Measurements from ENCODE around the gene TTC22. TPM values are rescaled to one million over a fixed set of nuclear protein-coding genes. Genes with fewer than 3 reads are reported as not detected.

Gene TTC22
- total RNA-seq, 5 donors from 2014 or later (not counting 1 experiment from before 2014, with no cell fraction given): 8.4 to 21.0 (median 16.2) TPM

GRCh38 chr1:54810153-54810942 is 9.2 kb upstream of the TTC22 start:
- ATAC-seq (replicated peaks in 1 of 4): peak; percentile 75 to 91 (median 88)
- POLR2A ChIA-PET: no interaction called here
- Histone ChIP-seq H3K4me3 (ENCODE audit: control insufficient read depth in 1 of 2, extremely low read depth in 1 of 2, low read length in 1 of 2) (no peak overlapping the region), H3K9me3 (no peaks in the 10 kb centered on the region), H3K27ac (ENCODE audit: low read length) (no peak overlapping the region), H3K36me3 (ENCODE audit: control insufficient read depth in 2 of 2, extremely low read depth in 1 of 2, insufficient read depth in 1 of 2, low read length in 1 of 2) (no peaks in the 10 kb centered on the region), H3K4me1 (ENCODE audit: control insufficient read depth in 1 of 2, extremely low read depth in 1 of 2, insufficient read depth in 2 of 2, low read length in 2 of 2) (peaks cover 0 to 43% of the 10 kb centered on the region in 2 experiments), H3K27me3 (replicated peaks in 1 of 2; ENCODE audit: control insufficient read depth in 2 of 2, extremely low read depth in 1 of 2, insufficient read depth in 2 of 2, low read length in 1 of 2) (peaks cover 0 to 6% of the 10 kb centered on the region in 2 experiments)
- no peaks in the 10 kb centered on the region for H3K36me3 Mint-ChIP-seq
- peaks cover 0 to 21% (median 2%) of the 10 kb centered on the region in 3 donors for H3K4me1 Mint-ChIP-seq
- H3K27ac Mint-ChIP-seq: no peak overlapping the region
- H3K4me3 Mint-ChIP-seq: no peak overlapping the region
- WGBS (ENCODE audit: insufficient coverage): 26% methylated on average over 11 of the region's 13 CpGs
- H3K27me3 Mint-ChIP-seq: no peaks in the 10 kb centered on the region
- CTCF ChIA-PET: interaction anchor here (0.5 to 1.2 kb wide), 6 partner anchors 10 to 949 kb away, joined by 3 to 6 read pairs (median 4); no protein-coding TSS in a partner anchor
- no peaks in the 10 kb centered on the region for H3K9me3 Mint-ChIP-seq
- DNase-seq: peak in 33 of 35 experiments; percentile 13 to 77 (median 57)

GRCh38 chr1:54809496-54810074 is 8.5 kb upstream of the TTC22 start:
- H3K9me3 ChIP-seq: no peaks in the 10 kb centered on the region
- no peak overlapping the region for H3K27ac ChIP-seq (ENCODE audit: low read length)
- H3K4me1 ChIP-seq (ENCODE audit: control insufficient read depth in 1 of 2, extremely low read depth in 1 of 2, insufficient read depth in 2 of 2, low read length in 2 of 2): peaks cover 0 to 50% of the 10 kb centered on the region in 2 experiments
- peaks cover 0 to 6% of the 10 kb centered on the region in 2 experiments for H3K27me3 ChIP-seq (replicated peaks in 1 of 2; ENCODE audit: control insufficient read depth in 2 of 2, extremely low read depth in 1 of 2, insufficient read depth in 2 of 2, low read length in 1 of 2)
- WGBS (ENCODE audit: insufficient coverage): 44% methylated on average over 2 of the region's 3 CpGs
- Mint-ChIP-seq H3K4me1 (peaks cover 0 to 29% (median 7%) of the 10 kb centered on the region in 3 donors), H3K9me3 (no peaks in the 10 kb centered on the region), H3K36me3 (no peaks in the 10 kb centered on the region), H3K27ac (no peak overlapping the region), H3K27me3 (no peaks in the 10 kb centered on the region), H3K4me3 (no peak overlapping the region)
- POLR2A ChIA-PET: no interaction called here
- DNase-seq (peak in 1 of 35 experiments; percentile 22), ATAC-seq (replicated peaks in 1 of 4) (no peak)
- H3K4me3 ChIP-seq (ENCODE audit: control insufficient read depth in 1 of 2, extremely low read depth in 1 of 2, low read length in 1 of 2): no peak overlapping the region
- CTCF ChIA-PET: interaction anchor here (0.5 to 1.2 kb wide), 6 partner anchors 10 to 949 kb away, joined by 3 to 6 read pairs (median 4); no protein-coding TSS in a partner anchor
- no peaks in the 10 kb centered on the region for H3K36me3 ChIP-seq (ENCODE audit: control insufficient read depth in 2 of 2, extremely low read depth in 1 of 2, insufficient read depth in 1 of 2, low read length in 1 of 2)

GRCh38 chr1:54808443-54809207 is 7.5 kb upstream of the TTC22 start:
- DNase-seq: peak in 1 of 35 experiments; percentile 15

GRCh38 chr1:54807756-54808155 is 6.6 kb upstream of the TTC22 start:
- peak in 1 of 35 experiments; percentile 17 for DNase-seq
- H3K4me1 ChIP-seq (ENCODE audit: control insufficient read depth in 1 of 2, extremely low read depth in 1 of 2, insufficient read depth in 2 of 2, low read length in 2 of 2): peaks cover 0 to 59% of the 10 kb centered on the region in 2 experiments
- 80% methylated on average over 3 of the region's 7 CpGs for WGBS (ENCODE audit: insufficient coverage)
- H3K4me3 ChIP-seq (ENCODE audit: control insufficient read depth in 1 of 2, extremely low read depth in 1 of 2, low read length in 1 of 2): peak overlapping the region in 1 of 2 donors; percentile 8
- peak overlapping the region; percentile 59 for H3K27ac ChIP-seq (ENCODE audit: low read length)
- H3K36me3 ChIP-seq (ENCODE audit: control insufficient read depth in 2 of 2, extremely low read depth in 1 of 2, insufficient read depth in 1 of 2, low read length in 1 of 2): no peaks in the 10 kb centered on the region
- Mint-ChIP-seq H3K27ac (peak overlapping the region; percentile 55 to 77), H3K4me3 (peak overlapping the region in 1 of 3 donors; percentile 19), H3K36me3 (no peaks in the 10 kb centered on the region), H3K9me3 (no peaks in the 10 kb centered on the region), H3K4me1 (peaks cover 0 to 43% (median 17%) of the 10 kb centered on the region in 3 donors), H3K27me3 (no peaks in the 10 kb centered on the region)
- CTCF ChIA-PET: interaction anchor here in 1 of 2 donors (0.6 kb wide), 1 partner anchor 724 kb away, joined by 3 read pairs; no protein-coding TSS in a partner anchor
- peaks cover 0 to 6% of the 10 kb centered on the region in 2 experiments for H3K27me3 ChIP-seq (replicated peaks in 1 of 2; ENCODE audit: control insufficient read depth in 2 of 2, extremely low read depth in 1 of 2, insufficient read depth in 2 of 2, low read length in 1 of 2)
- no peaks in the 10 kb centered on the region for H3K9me3 ChIP-seq
- POLR2A ChIA-PET: no interaction called here
- no peak for ATAC-seq (replicated peaks in 1 of 4)

More at GRCh38 chr1:54808443-54809207, 7.5 kb upstream of the TTC22 start:
- H3K4me3 Mint-ChIP-seq: peak overlapping the region in 1 of 3 donors; percentile 19
- H3K9me3 ChIP-seq: no peaks in the 10 kb centered on the region
- 86% methylated on average over 2 of the region's 12 CpGs for WGBS (ENCODE audit: insufficient coverage)
- ChIA-PET POLR2A (no interaction called here), CTCF (no interaction called here)
- H3K36me3 ChIP-seq (ENCODE audit: control insufficient read depth in 2 of 2, extremely low read depth in 1 of 2, insufficient read depth in 1 of 2, low read length in 1 of 2): no peaks in the 10 kb centered on the region
- H3K4me3 ChIP-seq (ENCODE audit: control insufficient read depth in 1 of 2, extremely low read depth in 1 of 2, low read length in 1 of 2): peak overlapping the region in 1 of 2 donors; percentile 8
- ATAC-seq (replicated peaks in 1 of 4): no peak
- H3K27me3 Mint-ChIP-seq: no peaks in the 10 kb centered on the region
- peaks cover 0 to 6% of the 10 kb centered on the region in 2 experiments for H3K27me3 ChIP-seq (replicated peaks in 1 of 2; ENCODE audit: control insufficient read depth in 2 of 2, extremely low read depth in 1 of 2, insufficient read depth in 2 of 2, low read length in 1 of 2)
- H3K9me3 Mint-ChIP-seq: no peaks in the 10 kb centered on the region
- H3K4me1 ChIP-seq (ENCODE audit: control insufficient read depth in 1 of 2, extremely low read depth in 1 of 2, insufficient read depth in 2 of 2, low read length in 2 of 2): peaks cover 0 to 60% of the 10 kb centered on the region in 2 experiments
- no peaks in the 10 kb centered on the region for H3K36me3 Mint-ChIP-seq
- peak overlapping the region; percentile 59 for H3K27ac ChIP-seq (ENCODE audit: low read length)
- H3K27ac Mint-ChIP-seq: no peak overlapping the region
- peaks cover 0 to 38% (median 14%) of the 10 kb centered on the region in 3 donors for H3K4me1 Mint-ChIP-seq

- DNase-seq: peak in 24 of 35 experiments; percentile 13 to 58 (median 38)
- H3K27ac Mint-ChIP-seq: peak overlapping the region in 1 of 2 donors; percentile 11
These were observed 5.9 kb upstream of the TTC22 start for GRCh38 chr1:54806931-54807611.

More at GRCh38 chr1:54806931-54807611, 5.9 kb upstream of the TTC22 start:
- H3K4me1 ChIP-seq (ENCODE audit: control insufficient read depth in 1 of 2, extremely low read depth in 1 of 2, insufficient read depth in 2 of 2, low read length in 2 of 2): peaks cover 0 to 60% of the 10 kb centered on the region in 2 experiments
- no peaks in the 10 kb centered on the region for H3K36me3 ChIP-seq (ENCODE audit: control insufficient read depth in 2 of 2, extremely low read depth in 1 of 2, insufficient read depth in 1 of 2, low read length in 1 of 2)
- CTCF ChIA-PET: interaction anchor here in 1 of 2 donors (0.6 kb wide), 1 partner anchor 723 kb away, joined by 3 read pairs; no protein-coding TSS in a partner anchor
- 84% methylated on average over 4 of the region's 11 CpGs for WGBS (ENCODE audit: insufficient coverage)
- peak overlapping the region; percentile 59 for H3K27ac ChIP-seq (ENCODE audit: low read length)
- no peaks in the 10 kb centered on the region for H3K9me3 ChIP-seq
- POLR2A ChIA-PET: no interaction called here
- no peak overlapping the region for H3K4me3 Mint-ChIP-seq
- H3K4me1 Mint-ChIP-seq: peaks cover 1 to 43% (median 17%) of the 10 kb centered on the region in 3 donors
- peaks cover 0 to 6% of the 10 kb centered on the region in 2 experiments for H3K27me3 ChIP-seq (replicated peaks in 1 of 2; ENCODE audit: control insufficient read depth in 2 of 2, extremely low read depth in 1 of 2, insufficient read depth in 2 of 2, low read length in 1 of 2)
- no peaks in the 10 kb centered on the region for H3K9me3 Mint-ChIP-seq
- H3K27me3 Mint-ChIP-seq: no peaks in the 10 kb centered on the region
- H3K4me3 ChIP-seq (ENCODE audit: control insufficient read depth in 1 of 2, extremely low read depth in 1 of 2, low read length in 1 of 2): peak overlapping the region in 1 of 2 donors; percentile 8
- peak in 2 of 4 experiments; percentile 63 to 71 for ATAC-seq (replicated peaks in 1 of 4)
- H3K36me3 Mint-ChIP-seq: no peaks in the 10 kb centered on the region
